Activated T-cell treated with anti-CD3 and anti-CD28 coated beads, Interleukin-2, amount 50 U/mL, for 72 hours (primary cell): ENCODE data around the gene PARVB. TPM values are rescaled to one million over a fixed set of nuclear protein-coding genes. Genes with fewer than 3 reads are reported as not detected.

ENCODE experiments used
- ATAC-seq, 2 donors: fragments of 150-1000 bp; cut with Tn5 transposase; replicated peaks in 1 of 2; 2 replicates each; pipeline ENCODE4 v1.10.0; 2021; ENCODE audit warnings: moderate library complexity in 2 of 2, mild to moderate bottlenecking in 1 of 2
- DNase-seq, 2 donors: peaks; one replicate each; pipeline ENCODE4 v3.0.0; 2021 to 2022; ENCODE audit warnings: mixed read lengths in 1 of 2
- H3K27ac Mint-ChIP-seq: one replicate; pipeline ENCODE4 v1.8.0; 2022; ENCODE audit warnings: mild to moderate bottlenecking, moderate library complexity, mixed read lengths
- H3K27me3 Mint-ChIP-seq: one replicate; pipeline ENCODE4 v1.8.0; 2022; ENCODE audit warnings: low read depth, mixed read lengths
- H3K36me3 Mint-ChIP-seq, 2 donors: one replicate each; pipeline ENCODE4 v1.8.0; 2022; ENCODE audit warnings: mixed read lengths in 2 of 2, mild to moderate bottlenecking in 1 of 2; ENCODE audit not compliant: insufficient read depth in 2 of 2
- H3K4me1 Mint-ChIP-seq: one replicate; pipeline ENCODE4 v1.8.0; 2022; ENCODE audit warnings: low read depth, mixed read lengths
- H3K4me3 Mint-ChIP-seq, 2 donors: one replicate each; pipeline ENCODE4 v1.8.0; 2022; ENCODE audit warnings: mild to moderate bottlenecking in 2 of 2, mixed read lengths in 2 of 2, moderate library complexity in 2 of 2
- H3K9me3 Mint-ChIP-seq, 2 donors: one replicate each; pipeline ENCODE4 v1.8.0; 2022; ENCODE audit warnings: mixed read lengths in 2 of 2
- total RNA-seq, 2 donors: library from RNA; stranded (reverse); gene quantifications; one replicate each; pipeline ENCODE4 v1.2.3, GENCODE V29; 2022

Gene PARVB
- total RNA-seq, 2 donors from 2014 or later, result 28.4 to 55.7 TPM

DNA sequence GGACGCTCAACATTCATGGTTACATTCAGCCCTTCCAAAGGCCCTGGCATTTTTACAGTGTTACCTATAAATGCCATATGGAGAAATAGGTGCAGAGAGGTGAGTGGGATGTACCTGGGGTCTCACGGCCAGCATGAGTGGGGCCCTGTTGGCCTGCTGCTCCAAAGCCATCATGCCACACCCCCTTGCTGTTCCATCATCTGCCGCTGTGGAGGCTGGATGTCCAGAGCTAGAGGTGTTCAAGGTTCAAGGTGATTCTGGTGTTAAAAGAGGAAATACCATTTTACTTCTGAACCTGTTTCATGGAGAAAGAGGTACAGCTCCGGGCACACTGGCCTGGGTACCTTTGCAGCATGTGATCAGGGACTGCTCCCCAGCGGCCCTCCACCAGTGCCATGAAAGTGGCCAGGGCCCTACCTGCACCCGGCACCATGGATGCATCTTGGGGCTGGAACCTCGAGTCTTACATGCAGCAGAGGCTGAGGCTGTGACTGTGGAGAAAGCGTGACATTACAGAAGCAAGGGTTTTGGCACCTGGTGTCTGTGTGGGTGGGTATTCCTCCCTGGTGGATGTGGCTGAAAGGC, 68.6 kb downstream of the PARVB start:
- no peak for DNase-seq
- H3K27ac Mint-ChIP-seq, result no peak overlapping the region
- H3K4me3 Mint-ChIP-seq, result no peak overlapping the region
- H3K9me3 Mint-ChIP-seq, result no peaks in the 10 kb centered on the region
- no peaks in the 10 kb centered on the region for H3K27me3 Mint-ChIP-seq
- no peaks in the 10 kb centered on the region for H3K36me3 Mint-ChIP-seq
- peaks cover 13% of the 10 kb centered on the region for H3K4me1 Mint-ChIP-seq
- no peak for ATAC-seq

DNA sequence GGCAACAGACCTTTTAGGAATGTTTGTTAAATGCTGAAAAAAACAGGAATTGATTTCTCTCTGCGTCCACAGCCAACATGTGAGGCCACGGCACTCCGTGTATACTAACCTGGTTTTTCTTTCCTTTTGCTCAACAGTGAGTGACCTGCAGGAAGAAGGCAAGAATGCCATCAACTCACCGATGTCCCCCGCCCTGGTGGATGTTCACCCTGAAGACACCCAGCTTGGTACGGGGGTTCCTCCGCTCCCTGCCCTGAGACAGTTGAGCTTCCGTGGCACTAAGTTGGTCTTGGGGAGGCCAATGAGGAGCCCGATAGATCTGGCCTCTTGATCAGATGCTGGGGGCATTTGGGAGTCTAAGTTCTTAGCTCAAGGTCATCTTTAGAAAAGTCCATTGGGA, 69.7 kb downstream of the PARVB start:
- Mint-ChIP-seq H3K36me3 (no peaks in the 10 kb centered on the region), H3K9me3 (no peaks in the 10 kb centered on the region), H3K4me3 (no peak overlapping the region), H3K4me1 (peaks cover 13% of the 10 kb centered on the region), H3K27ac (no peak overlapping the region), H3K27me3 (no peaks in the 10 kb centered on the region)
- ATAC-seq, result no peak
- no peak for DNase-seq

DNA sequence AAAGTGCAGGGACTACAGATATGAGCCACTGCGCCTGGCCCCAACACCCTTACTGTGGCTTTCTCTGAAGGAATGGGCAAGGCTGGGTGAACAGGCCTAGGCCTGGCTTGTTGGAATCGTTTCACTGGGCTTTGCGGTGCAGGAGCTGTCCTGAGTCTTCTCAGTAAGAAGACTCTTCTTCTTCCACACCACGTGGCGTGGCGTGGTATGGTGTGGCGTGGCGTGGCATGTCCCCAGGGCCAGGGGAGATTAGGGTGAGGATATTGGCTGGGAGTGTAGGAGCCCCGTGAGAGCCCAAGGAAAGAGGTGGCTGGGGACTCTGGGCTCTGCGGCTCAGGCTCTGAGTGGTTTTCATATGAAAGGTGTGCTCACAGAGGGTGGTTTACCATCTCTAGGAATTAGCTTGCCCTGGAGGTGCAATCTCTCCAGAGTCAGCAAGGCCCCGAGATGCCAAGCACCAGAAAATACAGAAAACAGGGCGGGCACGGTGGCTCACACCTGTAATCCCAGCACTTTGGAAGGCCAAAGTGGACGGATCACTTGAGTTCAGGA, 70.7 kb downstream of the PARVB start:
- Mint-ChIP-seq H3K36me3 (no peaks in the 10 kb centered on the region), H3K9me3 (no peaks in the 10 kb centered on the region)
- ATAC-seq, result no peak

DNA sequence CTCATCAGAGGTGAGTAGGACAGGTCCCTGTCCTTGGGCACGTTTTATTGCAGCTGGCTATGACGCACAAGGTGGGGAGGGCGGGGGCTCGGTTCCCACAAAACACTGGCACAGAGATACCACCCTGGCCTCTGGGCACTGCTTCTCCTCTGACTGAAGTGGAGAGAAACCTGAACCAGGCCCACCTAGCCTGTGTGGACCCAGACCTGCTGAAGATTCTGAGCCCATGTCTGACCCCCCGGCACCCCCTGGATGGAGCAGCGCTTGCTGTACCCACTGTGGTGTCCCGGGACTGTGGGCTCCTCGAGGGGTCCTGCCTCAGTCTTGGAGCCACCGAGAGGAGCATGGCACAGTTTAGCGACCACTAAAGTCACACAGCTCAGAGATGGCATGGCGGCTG, 72.6 kb downstream of the PARVB start:
- Mint-ChIP-seq H3K36me3 (no peaks in the 10 kb centered on the region), H3K27ac (no peak overlapping the region), H3K9me3 (no peaks in the 10 kb centered on the region), H3K4me1 (no peaks in the 10 kb centered on the region), H3K27me3 (no peaks in the 10 kb centered on the region), H3K4me3 (no peak overlapping the region)
- no peak for ATAC-seq
- no peak for DNase-seq

More for the DNA sequence above, 70.7 kb downstream of the PARVB start:
- no peak for DNase-seq
- peak overlapping the region; percentile 26 for H3K27ac Mint-ChIP-seq
- peaks cover 13% of the 10 kb centered on the region for H3K4me1 Mint-ChIP-seq
- no peaks in the 10 kb centered on the region for H3K27me3 Mint-ChIP-seq
- no peak overlapping the region for H3K4me3 Mint-ChIP-seq

DNA sequence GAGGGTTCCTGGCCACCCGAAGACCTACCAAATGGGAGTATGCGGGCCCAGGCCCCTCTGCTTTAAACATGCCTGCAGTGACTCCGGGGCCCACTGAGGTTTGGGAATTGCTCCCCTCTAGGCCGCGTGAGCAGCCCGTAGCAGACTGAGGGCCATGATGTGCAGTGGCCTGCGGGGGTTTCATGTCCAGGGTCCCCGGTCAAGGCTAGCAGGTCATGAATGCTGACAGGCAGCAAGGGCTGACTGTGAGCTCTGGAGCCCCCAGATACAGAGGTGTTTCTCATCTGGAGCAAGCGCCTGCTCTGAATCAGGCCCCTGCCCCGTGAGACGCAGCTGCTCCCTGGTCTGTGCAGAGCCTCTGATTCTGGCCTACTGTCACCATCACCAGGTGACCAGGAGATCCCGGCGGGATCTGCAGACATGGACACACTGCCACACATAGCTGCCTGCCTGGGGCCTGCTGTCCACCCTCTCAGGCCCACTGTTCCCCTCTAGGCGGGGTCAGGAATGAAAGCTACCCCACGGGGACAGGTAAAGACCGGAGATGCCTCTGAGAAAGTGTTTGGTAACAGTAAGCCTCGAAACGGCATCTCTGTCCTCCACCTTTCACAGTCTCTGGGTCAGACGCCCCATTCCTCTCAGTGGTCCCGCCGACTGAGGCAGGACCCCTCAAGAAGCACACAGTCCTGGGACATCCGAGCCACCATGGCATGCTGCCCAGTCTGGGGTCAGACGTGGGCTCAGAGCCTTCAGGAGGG, 73.3 kb downstream of the PARVB start:
- DNase-seq, result no peak
- ATAC-seq, result no peak
- no peak overlapping the region for H3K4me3 Mint-ChIP-seq
- H3K27ac Mint-ChIP-seq, result no peak overlapping the region
- no peaks in the 10 kb centered on the region for H3K9me3 Mint-ChIP-seq
- H3K4me1 Mint-ChIP-seq, result no peaks in the 10 kb centered on the region
- no peaks in the 10 kb centered on the region for H3K36me3 Mint-ChIP-seq
- H3K27me3 Mint-ChIP-seq, result no peaks in the 10 kb centered on the region

DNA sequence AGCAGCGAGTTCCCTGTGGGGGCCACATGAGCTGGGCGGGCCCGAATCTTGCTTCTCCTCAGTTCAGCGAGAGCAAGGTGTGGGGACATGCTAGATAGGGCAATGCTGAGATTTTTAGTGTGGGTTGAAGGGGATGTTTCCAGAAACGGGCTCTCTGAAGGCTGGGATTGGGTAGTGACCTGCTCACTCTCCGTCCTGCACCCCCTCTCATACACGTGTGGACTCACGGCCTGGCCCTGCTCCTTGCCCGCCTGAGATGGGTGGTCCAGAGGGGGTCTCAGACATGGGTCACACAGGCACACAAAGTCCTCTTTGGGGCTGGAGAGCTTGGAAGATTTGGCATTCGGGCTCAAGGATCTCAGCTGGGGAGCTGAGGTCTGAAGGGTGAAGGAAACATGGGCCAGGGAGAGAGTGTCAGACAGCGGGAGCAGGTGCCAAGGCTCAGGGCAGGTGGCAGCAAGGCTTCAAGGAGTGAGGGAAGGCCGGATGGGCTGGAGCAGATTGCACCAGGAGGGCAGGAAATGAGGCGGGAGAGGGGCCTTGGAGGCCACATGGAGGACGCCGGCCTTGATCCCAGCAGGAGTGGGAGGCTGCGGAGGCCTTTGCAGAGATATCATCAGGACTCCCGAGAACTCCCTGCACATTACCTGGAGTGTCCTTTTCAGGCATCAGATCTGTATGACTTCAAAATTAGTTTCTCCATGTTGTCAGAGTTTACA, 74.1 kb downstream of the PARVB start:
- Mint-ChIP-seq H3K4me3 (no peak overlapping the region), H3K27ac (no peak overlapping the region), H3K9me3 (no peaks in the 10 kb centered on the region), H3K4me1 (no peaks in the 10 kb centered on the region), H3K36me3 (no peaks in the 10 kb centered on the region), H3K27me3 (no peaks in the 10 kb centered on the region)
- ATAC-seq (no peak), DNase-seq (no peak)

DNA sequence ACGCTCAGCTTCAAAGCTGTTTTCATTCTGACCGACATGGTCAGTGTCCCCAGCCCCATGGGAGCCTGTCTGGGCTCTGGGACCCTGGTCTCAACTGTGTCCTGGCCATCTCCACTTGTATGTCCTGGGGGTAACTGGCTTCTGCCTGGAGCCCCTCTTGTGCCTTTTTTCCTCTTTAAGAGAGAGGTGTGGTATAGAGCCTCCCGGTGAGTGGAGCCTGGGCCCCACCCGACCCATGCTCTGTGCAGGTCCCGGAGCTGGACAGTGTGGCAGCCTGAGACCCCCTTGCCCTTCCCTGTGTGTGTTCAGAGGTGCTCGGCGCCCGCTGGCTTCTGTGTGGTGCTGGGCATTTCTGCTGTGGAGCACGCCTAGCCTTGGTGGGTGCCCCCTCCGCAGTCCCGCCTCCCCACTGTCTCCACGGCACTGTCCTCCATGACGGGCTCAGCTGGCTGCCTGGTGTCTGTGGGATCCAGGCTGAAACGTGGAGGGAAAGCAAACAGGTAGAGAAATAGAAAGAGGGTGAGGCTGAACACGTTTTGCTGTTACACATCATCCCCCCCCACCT, 74.9 kb downstream of the PARVB start:
- Mint-ChIP-seq H3K4me3 (no peak overlapping the region), H3K4me1 (no peaks in the 10 kb centered on the region), H3K27me3 (no peaks in the 10 kb centered on the region), H3K27ac (no peak overlapping the region), H3K36me3 (no peaks in the 10 kb centered on the region), H3K9me3 (no peaks in the 10 kb centered on the region)
- ATAC-seq (no peak), DNase-seq (no peak)

DNA sequence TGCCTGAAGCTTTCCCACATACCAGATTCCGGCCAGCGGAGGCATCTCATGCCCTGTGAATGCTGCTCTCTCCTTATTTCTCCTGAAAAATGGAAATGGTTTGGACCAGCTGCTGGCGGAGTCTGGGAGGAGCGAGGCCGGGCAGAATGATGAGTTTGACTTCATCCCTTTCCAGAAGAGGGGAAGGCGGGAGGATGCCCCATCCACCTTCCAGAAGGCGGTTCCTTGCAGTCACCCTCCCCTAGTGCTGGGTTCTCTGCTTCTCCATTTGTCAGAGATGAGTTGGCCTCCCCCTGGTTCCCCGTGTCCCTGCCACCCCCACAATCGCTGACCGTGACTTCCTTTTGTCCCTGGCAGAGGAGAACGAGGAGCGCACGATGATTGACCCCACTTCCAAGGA, 75.6 kb downstream of the PARVB start:
- no peak for ATAC-seq
- H3K9me3 Mint-ChIP-seq, result no peaks in the 10 kb centered on the region
- no peak overlapping the region for H3K4me3 Mint-ChIP-seq
- no peaks in the 10 kb centered on the region for H3K36me3 Mint-ChIP-seq
- no peaks in the 10 kb centered on the region for H3K4me1 Mint-ChIP-seq
- no peak overlapping the region for H3K27ac Mint-ChIP-seq
- DNase-seq, result no peak
- no peaks in the 10 kb centered on the region for H3K27me3 Mint-ChIP-seq

DNA sequence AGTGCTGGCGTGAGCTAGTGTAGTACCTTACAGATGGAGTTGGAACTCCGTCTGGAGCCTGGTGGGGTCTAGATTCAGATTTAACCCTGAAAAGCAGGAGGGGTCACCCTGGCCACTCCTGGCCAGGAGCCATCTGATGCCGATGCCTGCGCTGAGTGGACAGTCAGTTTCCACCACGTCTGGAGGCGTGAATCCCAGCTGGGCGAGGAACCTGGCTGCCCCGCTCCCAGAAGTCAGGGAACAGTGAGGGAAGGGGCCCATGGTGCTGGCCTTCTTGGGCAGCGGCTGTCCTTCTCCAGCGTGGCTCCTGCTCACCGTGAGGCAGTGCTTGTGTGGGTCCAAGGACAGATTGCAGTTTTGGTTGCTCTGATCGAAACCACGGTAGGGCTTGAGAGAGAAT, 76.3 kb downstream of the PARVB start:
- Mint-ChIP-seq H3K27ac (no peak overlapping the region), H3K4me3 (no peak overlapping the region), H3K27me3 (no peaks in the 10 kb centered on the region), H3K9me3 (no peaks in the 10 kb centered on the region), H3K4me1 (no peaks in the 10 kb centered on the region), H3K36me3 (no peaks in the 10 kb centered on the region)
- DNase-seq (no peak), ATAC-seq (no peak)

DNA sequence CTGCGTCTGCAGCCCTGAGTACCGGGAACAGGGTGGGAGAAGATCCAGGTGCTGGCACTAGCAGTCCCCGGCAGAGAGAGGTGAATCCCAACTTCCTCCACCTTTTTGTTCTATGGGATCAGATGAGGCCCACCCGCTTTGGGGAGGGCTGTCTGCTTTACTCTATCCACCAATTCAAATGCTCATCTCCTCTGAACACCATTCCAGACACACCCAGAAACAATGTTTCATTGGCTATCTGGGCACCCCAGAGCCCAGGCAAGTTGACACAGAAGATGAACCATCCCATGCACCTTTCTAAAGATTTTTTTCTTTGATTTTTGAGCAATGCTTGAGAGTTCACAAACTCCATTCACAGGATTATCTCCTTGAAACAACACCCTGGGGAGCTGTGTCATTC, 78.0 kb downstream of the PARVB start:
- no peak overlapping the region for H3K27ac Mint-ChIP-seq

DNA sequence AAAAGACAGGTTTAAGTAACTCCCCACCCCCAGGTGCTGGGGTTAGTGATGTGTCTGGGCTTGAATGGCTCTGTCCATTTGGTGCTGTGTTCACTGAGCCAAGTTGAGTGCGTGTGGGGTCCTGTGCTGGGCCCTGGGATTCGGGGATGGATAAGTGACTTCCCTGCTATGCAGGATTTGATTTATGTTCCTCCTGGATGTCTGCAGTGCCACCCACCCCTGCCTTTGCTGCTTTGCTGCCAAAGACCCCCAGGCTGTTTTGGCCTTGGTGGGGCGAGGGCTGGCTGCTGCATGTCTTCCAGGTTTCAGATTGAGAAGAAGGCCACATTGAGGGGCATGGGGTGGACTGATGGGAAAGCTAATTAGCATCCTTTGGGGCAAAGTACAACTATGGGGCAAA, 78.8 kb downstream of the PARVB start:
- Mint-ChIP-seq H3K4me1 (peaks cover 11% of the 10 kb centered on the region), H3K36me3 (no peaks in the 10 kb centered on the region), H3K4me3 (no peak overlapping the region), H3K27me3 (no peaks in the 10 kb centered on the region), H3K27ac (no peak overlapping the region), H3K9me3 (no peaks in the 10 kb centered on the region)
- DNase-seq (no peak), ATAC-seq (no peak)

More for the DNA sequence above, 78.0 kb downstream of the PARVB start:
- Mint-ChIP-seq H3K4me3 (no peak overlapping the region), H3K36me3 (no peaks in the 10 kb centered on the region), H3K9me3 (no peaks in the 10 kb centered on the region), H3K27me3 (no peaks in the 10 kb centered on the region), H3K4me1 (peaks cover 6% of the 10 kb centered on the region)
- no peak for DNase-seq
- no peak for ATAC-seq

DNA sequence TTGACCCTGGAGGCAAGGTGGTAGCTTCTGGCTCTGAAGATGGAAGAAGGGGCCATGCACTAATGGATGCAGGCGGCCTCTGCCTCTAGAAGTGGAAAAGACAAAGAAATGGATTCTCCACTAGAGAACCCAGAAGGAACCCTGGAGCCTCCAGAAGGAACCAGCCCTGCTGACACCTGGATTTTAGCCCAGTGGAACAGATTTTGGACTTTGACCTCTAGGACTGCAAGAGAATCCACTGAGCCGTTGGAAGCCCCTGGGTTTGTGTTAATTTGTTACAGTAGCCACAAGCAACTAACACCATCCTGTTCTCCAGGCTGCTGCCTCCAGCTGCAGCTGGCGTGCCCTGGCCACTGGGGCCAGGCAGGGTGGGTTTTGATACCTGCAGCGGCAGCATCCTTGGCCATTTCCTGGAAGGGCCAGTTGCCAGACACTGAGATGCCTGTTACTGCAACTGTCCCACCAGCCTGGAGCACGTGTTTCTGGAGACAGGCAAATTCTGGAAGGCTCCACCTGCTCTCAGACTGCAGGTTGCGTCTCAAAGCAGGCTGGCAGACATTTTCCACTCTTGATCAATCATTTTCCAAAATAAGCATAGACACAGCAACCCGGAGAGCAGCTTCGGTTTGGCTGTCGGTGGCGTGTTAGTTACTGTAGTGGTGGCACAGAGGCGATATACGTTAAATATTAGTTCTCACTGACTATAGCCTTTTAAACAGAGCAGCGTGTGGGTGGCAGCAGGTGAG, 79.8 kb downstream of the PARVB start:
- no peak overlapping the region for H3K27ac Mint-ChIP-seq
- no peaks in the 10 kb centered on the region for H3K27me3 Mint-ChIP-seq
- no peaks in the 10 kb centered on the region for H3K9me3 Mint-ChIP-seq
- DNase-seq (no peak), ATAC-seq (no peak)
- H3K36me3 Mint-ChIP-seq, result no peaks in the 10 kb centered on the region
- no peak overlapping the region for H3K4me3 Mint-ChIP-seq
- peaks cover 11% of the 10 kb centered on the region for H3K4me1 Mint-ChIP-seq
